ENCODE data around the gene UBTD1. TPM values are rescaled to one million over a fixed set of nuclear protein-coding genes. Genes with fewer than 3 reads are reported as not detected.

UBTD1 gene
- total and polyA plus RNA-seq, 2 experiments from 2014 or later = 9.5 to 15.8 TPM

- Histone ChIP-seq H3K4me3 (no peak overlapping the region), H3K4me1 (ENCODE audit: low read depth) (no peaks in the 10 kb centered on the region), H3K27me3 (no peaks in the 10 kb centered on the region), H3K27ac (no peak overlapping the region), H3K36me3 (peaks cover 10% of the 10 kb centered on the region), H3K9me3 (ENCODE audit: low read depth) (no peaks in the 10 kb centered on the region)
- TF ChIP-seq CTCF (IDR thresholded peaks at IDR 0.05; ENCODE audit: low read depth, low read length) = no peak
- DNase-seq (ENCODE audit: low read depth in 1 of 2, low spot score in 1 of 2) = no peak
Measured at GRCh38 chr10:97483506-97483905, 15.2 kb upstream of the UBTD1 start.

- Histone ChIP-seq H3K4me3 (no peak overlapping the region), H3K27me3 (no peaks in the 10 kb centered on the region), H3K4me1 (ENCODE audit: low read depth) (no peaks in the 10 kb centered on the region), H3K36me3 (peaks cover 7% of the 10 kb centered on the region), H3K27ac (no peak overlapping the region), H3K9me3 (ENCODE audit: low read depth) (no peaks in the 10 kb centered on the region)
- DNase-seq (ENCODE audit: low read depth in 1 of 2, low spot score in 1 of 2) = no peak
- TF ChIP-seq CTCF (IDR thresholded peaks at IDR 0.05; ENCODE audit: low read depth, low read length) = no peak
Measured at GRCh38 chr10:97483921-97484320, 14.8 kb upstream of the UBTD1 start.

- no peak for TF ChIP-seq CTCF (IDR thresholded peaks at IDR 0.05; ENCODE audit: low read depth, low read length)
- peaks cover 1% of the 10 kb centered on the region for H3K36me3 ChIP-seq
- H3K27me3 ChIP-seq = no peaks in the 10 kb centered on the region
- no peak overlapping the region for H3K27ac ChIP-seq
- H3K4me1 ChIP-seq (ENCODE audit: low read depth) = no peaks in the 10 kb centered on the region
- no peak overlapping the region for H3K4me3 ChIP-seq
- H3K9me3 ChIP-seq (ENCODE audit: low read depth) = no peaks in the 10 kb centered on the region
- DNase-seq (ENCODE audit: low read depth in 1 of 2, low spot score in 1 of 2) = no peak
Measured at GRCh38 chr10:97485647-97486281, 13.0 kb upstream of the UBTD1 start.

GRCh38 chr10:97490592-97490991 is 8.1 kb upstream of the UBTD1 start:
- no peak for DNase-seq (ENCODE audit: low read depth in 1 of 2, low spot score in 1 of 2)
- H3K4me1 ChIP-seq (ENCODE audit: low read depth) = peaks cover 14% of the 10 kb centered on the region
- no peaks in the 10 kb centered on the region for H3K9me3 ChIP-seq (ENCODE audit: low read depth)
- no peaks in the 10 kb centered on the region for H3K36me3 ChIP-seq
- no peak overlapping the region for H3K4me3 ChIP-seq
- H3K27me3 ChIP-seq = no peaks in the 10 kb centered on the region
- TF ChIP-seq CTCF (IDR thresholded peaks at IDR 0.05; ENCODE audit: low read depth, low read length) = no peak
- no peak overlapping the region for H3K27ac ChIP-seq

GRCh38 chr10:97494151-97494550 is 4.6 kb upstream of the UBTD1 start:
- Histone ChIP-seq H3K4me1 (ENCODE audit: low read depth) (peaks cover 19% of the 10 kb centered on the region), H3K27me3 (no peaks in the 10 kb centered on the region), H3K9me3 (ENCODE audit: low read depth) (no peaks in the 10 kb centered on the region), H3K36me3 (no peaks in the 10 kb centered on the region), H3K4me3 (no peak overlapping the region), H3K27ac (no peak overlapping the region)
- no peak for TF ChIP-seq CTCF (IDR thresholded peaks at IDR 0.05; ENCODE audit: low read depth, low read length)
- DNase-seq (ENCODE audit: low read depth in 1 of 2, low spot score in 1 of 2) = peak in 1 of 2 donors; percentile 11

Measured in cardiac muscle cell (in vitro differentiated cells and primary cell).